H1 (cell line): Measurements from ENCODE around the gene ZNF768. TPM values are rescaled to one million over a fixed set of nuclear protein-coding genes. Genes with fewer than 3 reads are reported as not detected.

Experiments used
- ATF3 ChIP-seq: IDR thresholded peaks from 2 replicates; pipeline ENCODE4 v1.6.1; 2011; ENCODE audit warnings: low read depth, mild to moderate bottlenecking, low read length; ENCODE audit not compliant: insufficient read depth
- CHD7 ChIP-seq: fragments of 300-600 bp; sonication (generic); IDR thresholded peaks from 2 replicates; pipeline ENCODE4 v1.7.1; 2012; ENCODE audit warnings: low read length, moderate library complexity, mild to moderate bottlenecking, inconsistent platforms; ENCODE audit not compliant: insufficient replicate concordance
- CREB1 ChIP-seq: IDR thresholded peaks from 2 replicates; pipeline ENCODE4 v1.6.1; 2012; ENCODE audit warnings: inconsistent platforms
- EP300 ChIP-seq, 2 experiments: IDR thresholded peaks; 1 replicate in 1 of 2; 2 replicates in 1 of 2; pipeline ENCODE4 v1.6.1; 2011 to 2012; ENCODE audit warnings: low read depth in 2 of 2, low read length in 2 of 2, mild to moderate bottlenecking in 2 of 2, borderline replicate concordance in 1 of 2, inconsistent platforms in 1 of 2, moderate library complexity in 1 of 2
- JUND ChIP-seq: IDR thresholded peaks from 2 replicates; pipeline ENCODE4 v1.6.1; 2011; ENCODE audit warnings: mild to moderate bottlenecking, improper control_type of control experiment, low read length
- NANOG ChIP-seq: IDR thresholded peaks from 2 replicates; pipeline ENCODE4 v1.6.1; 2011; ENCODE audit warnings: low read length, low read depth, mild to moderate bottlenecking, inconsistent platforms; ENCODE audit not compliant: insufficient read depth, poor library complexity, severe bottlenecking
- RBBP5 ChIP-seq: IDR thresholded peaks from 2 replicates; pipeline ENCODE4 v1.7.1; 2012; ENCODE audit warnings: low read depth, mild to moderate bottlenecking, inconsistent platforms, low read length, moderate library complexity, borderline replicate concordance
- RFX5 ChIP-seq: IDR thresholded peaks from 2 replicates; pipeline ENCODE4 v1.6.1; 2011; ENCODE audit warnings: low read depth, low read length, improper control_type of control experiment, borderline replicate concordance
- SRF ChIP-seq: IDR thresholded peaks from 2 replicates; pipeline ENCODE4 v1.6.1; 2011; ENCODE audit warnings: mild to moderate bottlenecking, low read depth, low read length, moderate library complexity
- polyA plus RNA-seq, 7 experiments: library from polyadenylated mRNA; depleted of rRNA in 3 of 7; stranded (reverse) in 5 of 7; unstranded in 2 of 7; fragments of >200 nt in 5 of 7; fragments of 200-250 nt in 2 of 7; gene quantifications; 1 replicate in 5 of 7; 2 replicates in 1 of 7; 4 replicates in 1 of 7; pipeline versions ENCODE4 v1.2.1 to v1.2.3, GENCODE V29; 2011 to 2013; ENCODE audit warnings: missing spikeins in 2 of 7, mixed read lengths in 2 of 7
- total RNA-seq: library from RNA; stranded (reverse); fragmentation: NEBNext Ultra II Directional; extraction: Animal tissue kit (Norgen Biotek cat#: 25700); gene quantifications from 2 replicates; pipeline ENCODE4 v1.2.1, GENCODE V29; 2021

ZNF768 gene
- total and polyA plus RNA-seq, 2 of the 8 experiments (the other 6 are each of a cell fraction or from before 2014, with no cell fraction given): 36.1 to 47.7 TPM

DNA sequence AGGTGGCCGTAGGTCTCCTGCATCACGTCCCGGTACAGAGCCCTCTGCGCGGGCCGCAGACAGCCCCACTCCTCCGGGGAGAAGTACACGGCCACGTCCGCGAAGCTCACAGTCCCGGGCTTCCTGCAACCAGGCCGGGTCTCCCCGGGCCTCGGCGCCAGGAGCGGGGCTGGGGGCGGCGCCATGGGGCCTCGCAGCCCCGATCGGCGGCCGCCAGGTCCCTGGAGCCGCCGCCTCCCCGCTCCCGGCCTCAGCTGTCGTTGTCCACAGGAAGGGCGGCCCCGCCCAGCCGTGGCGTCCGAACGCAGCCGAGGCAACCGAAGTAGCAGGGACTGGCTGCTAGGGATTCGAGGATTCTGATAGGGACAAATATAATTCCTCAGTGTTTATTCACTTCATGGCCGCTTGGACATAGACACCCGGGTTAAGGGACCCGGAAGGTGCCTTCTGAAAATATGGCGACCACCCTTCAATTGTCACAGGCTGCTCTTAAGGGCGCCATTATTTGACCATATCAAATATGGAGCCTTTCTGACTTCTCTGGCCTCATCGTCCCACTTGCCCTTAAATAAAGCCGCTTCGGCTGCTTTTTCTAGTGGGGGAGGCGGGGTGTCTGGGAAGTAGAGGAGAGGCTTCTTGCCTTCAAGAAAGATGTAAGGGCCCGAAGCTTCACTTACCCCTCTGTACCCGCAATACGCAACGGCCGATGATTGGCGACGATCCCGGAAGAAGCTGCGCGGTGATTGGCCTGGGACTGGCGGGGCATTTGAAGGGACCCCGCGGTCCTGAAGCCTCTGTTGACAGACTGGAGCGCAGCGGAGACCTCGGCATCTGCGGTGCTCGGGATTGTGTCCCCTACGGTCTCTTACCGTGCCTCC is 45.3 kb upstream of the ZNF768 start, which contains the start of gene ZNF688 (continued):
- TF ChIP-seq CHD7 (no peak), RFX5 (no peak), SRF (no peak), CREB1 (no peak; the same call in none of the 2 replicates), RBBP5 (no peak), ATF3 (no peak), NANOG (no peak), EP300 (IDR thresholded peaks at IDR 0.05; ENCODE audit: borderline replicate concordance in 1 of 2, low read depth in 2 of 2, low read length in 2 of 2) (no peak), JUND (no peak)
